SK-N-MC (cell line): ENCODE measurements around the gene NACAD.

Experiments used
- DNase-seq: peaks from one replicate; pipeline ENCODE4 v3.0.0-alpha.2; 2011; ENCODE audit warnings: low read depth, low spot score
- H3K27ac ChIP-seq: fragments of 200-600 bp; sonication (generic); 2 replicates; pipeline ENCODE4 v1.5.1; 2016; ENCODE audit warnings: mixed run types
- H3K36me3 ChIP-seq: fragments of 200-600 bp; sonication (generic); 2 replicates; pipeline ENCODE4 v1.6.1; 2017; ENCODE audit warnings: antibody characterized with exemption, low read length, mixed read lengths; ENCODE audit not compliant: insufficient read depth
- H3K4me3 ChIP-seq: fragments of 200-600 bp; sonication (generic); 2 replicates; pipeline ENCODE4 v1.5.1; 2016
- H3K9ac ChIP-seq: fragments of 200-600 bp; sonication (generic); 2 replicates; pipeline ENCODE4 v1.8.0; 2017; ENCODE audit warnings: mixed run types, mixed read lengths; ENCODE audit not compliant: insufficient read length
- H3K9me3 ChIP-seq: fragments of 200-600 bp; sonication (generic); 2 replicates; pipeline ENCODE4 v1.6.1; 2017; ENCODE audit warnings: low read depth, mild to moderate bottlenecking, antibody characterized with exemption, low read length, moderate library complexity, mixed read lengths
- EZH2 ChIP-seq: fragments of 200-600 bp; sonication (generic); IDR thresholded peaks from one replicate; pipeline ENCODE4 v1.6.1; 2017; ENCODE audit warnings: antibody characterized with exemption
- FOXP2 ChIP-seq: optimal IDR thresholded peaks from 2 replicates; pipeline ENCODE3; 2011; ENCODE audit warnings: mild to moderate bottlenecking, moderate library complexity; ENCODE audit not compliant: insufficient read depth; ENCODE audit errors: extremely low read length, control extremely low read depth
- POLR2AphosphoS5 ChIP-seq: IDR thresholded peaks from 2 replicates; pipeline ENCODE4 v1.6.1; 2012; ENCODE audit warnings: mild to moderate bottlenecking, low read depth, low read length, borderline replicate concordance

The NACAD gene

GRCh38 chr7:45126920-45127319, 38.2 kb upstream of the NACAD start:
- Histone ChIP-seq H3K36me3 (no peaks in the 10 kb centered on the region), H3K9ac (no peak overlapping the region), H3K9me3 (no peaks in the 10 kb centered on the region), H3K4me3 (no peak overlapping the region), H3K27ac (no peak overlapping the region)
- DNase-seq: no peak
- no peak for TF ChIP-seq POLR2AphosphoS5
- no peak for TF ChIP-seq EZH2

DNA sequence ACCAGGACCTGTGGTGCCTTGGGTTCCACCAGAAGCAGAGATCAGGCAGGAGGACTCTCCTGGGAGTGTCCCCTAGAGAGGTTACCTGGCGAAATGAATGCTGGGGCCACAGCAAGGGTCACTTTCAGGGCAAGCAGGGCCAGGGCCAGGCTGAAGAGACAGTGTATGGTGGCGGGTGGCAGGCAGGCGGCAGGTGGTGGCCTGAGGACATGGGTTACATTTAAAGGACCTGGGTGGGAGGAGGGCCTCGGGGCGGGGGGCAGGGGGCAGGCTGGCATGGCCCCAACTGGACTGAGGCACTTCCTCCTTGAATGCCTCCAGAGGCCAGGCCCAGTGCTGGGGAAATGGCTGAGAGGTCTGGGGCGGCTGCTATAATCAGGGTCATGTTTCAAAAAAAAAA, 37.4 kb upstream of the NACAD start:
- Histone ChIP-seq H3K36me3 (no peaks in the 10 kb centered on the region), H3K27ac (no peak overlapping the region), H3K9me3 (no peaks in the 10 kb centered on the region), H3K9ac (no peak overlapping the region), H3K4me3 (no peak overlapping the region)
- no peak for DNase-seq
- TF ChIP-seq FOXP2: no peak
- no peak for TF ChIP-seq POLR2AphosphoS5

- H3K4me3 ChIP-seq: no peak overlapping the region
- TF ChIP-seq POLR2AphosphoS5: no peak
- TF ChIP-seq EZH2: no peak
- TF ChIP-seq FOXP2: no peak
- no peaks in the 10 kb centered on the region for H3K9me3 ChIP-seq
- H3K27ac ChIP-seq: no peak overlapping the region
- no peak overlapping the region for H3K9ac ChIP-seq
- H3K36me3 ChIP-seq: no peaks in the 10 kb centered on the region
- no peak for DNase-seq
Measured at GRCh38 chr7:45125193-45125904, 36.6 kb upstream of the NACAD start.

DNA sequence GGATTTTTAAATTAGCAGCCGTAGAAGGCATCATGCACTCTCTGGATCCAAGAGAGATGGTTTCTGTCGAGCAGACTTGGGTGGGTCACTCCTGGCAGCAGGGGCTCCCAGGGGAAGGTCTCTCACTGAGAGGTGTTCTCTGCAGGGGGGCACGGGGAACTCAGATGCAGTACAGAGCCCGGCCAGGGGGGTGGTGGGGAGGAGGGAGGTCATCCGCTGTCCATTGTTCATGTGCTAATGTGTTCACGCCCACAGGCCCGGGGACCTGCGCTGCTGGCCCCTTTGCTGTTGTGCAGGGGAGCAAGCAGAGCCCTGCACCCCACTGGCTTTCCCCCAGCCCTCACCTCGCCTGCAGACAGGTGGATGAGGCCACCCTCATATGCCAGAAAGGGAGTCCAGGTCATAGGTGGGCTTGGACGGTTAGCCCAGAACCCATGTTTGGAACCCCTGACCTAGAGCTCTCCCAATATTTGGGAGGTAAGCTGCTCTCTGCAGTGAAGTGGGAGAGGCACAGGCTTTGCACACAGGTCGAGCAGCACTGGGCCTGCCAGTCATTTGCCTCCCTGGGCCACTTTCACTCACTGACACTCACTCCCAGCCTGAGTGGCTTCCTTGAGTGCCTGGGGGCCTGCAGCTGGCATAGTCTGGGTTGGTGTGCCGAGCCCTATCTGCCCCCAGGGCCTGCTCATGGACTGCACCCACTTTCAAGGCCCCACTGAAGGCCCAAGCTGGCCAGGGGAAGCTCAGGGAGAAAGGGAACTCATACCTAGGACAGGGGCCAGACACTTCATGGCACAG, 35.3 kb upstream of the NACAD start:
- no peaks in the 10 kb centered on the region for H3K9me3 ChIP-seq
- DNase-seq: no peak
- H3K9ac ChIP-seq: no peak overlapping the region
- no peak overlapping the region for H3K4me3 ChIP-seq
- TF ChIP-seq FOXP2 (no peak), POLR2AphosphoS5 (no peak), EZH2 (no peak)
- H3K36me3 ChIP-seq: no peaks in the 10 kb centered on the region
- no peak overlapping the region for H3K27ac ChIP-seq

- H3K9ac ChIP-seq: no peak overlapping the region
- H3K9me3 ChIP-seq: no peaks in the 10 kb centered on the region
- no peak overlapping the region for H3K4me3 ChIP-seq
- H3K36me3 ChIP-seq: no peaks in the 10 kb centered on the region
- DNase-seq: no peak
- no peak overlapping the region for H3K27ac ChIP-seq
- TF ChIP-seq FOXP2: no peak
- TF ChIP-seq EZH2: no peak
- TF ChIP-seq POLR2AphosphoS5: no peak
Measured at GRCh38 chr7:45122975-45123860, 34.4 kb upstream of the NACAD start.

GRCh38 chr7:45119550-45119949, 30.8 kb upstream of the NACAD start:
- Histone ChIP-seq H3K36me3 (no peaks in the 10 kb centered on the region), H3K4me3 (no peak overlapping the region), H3K9ac (no peak overlapping the region), H3K9me3 (no peaks in the 10 kb centered on the region), H3K27ac (no peak overlapping the region)
- DNase-seq: no peak
- TF ChIP-seq POLR2AphosphoS5 (no peak), FOXP2 (no peak), EZH2 (no peak)

DNA sequence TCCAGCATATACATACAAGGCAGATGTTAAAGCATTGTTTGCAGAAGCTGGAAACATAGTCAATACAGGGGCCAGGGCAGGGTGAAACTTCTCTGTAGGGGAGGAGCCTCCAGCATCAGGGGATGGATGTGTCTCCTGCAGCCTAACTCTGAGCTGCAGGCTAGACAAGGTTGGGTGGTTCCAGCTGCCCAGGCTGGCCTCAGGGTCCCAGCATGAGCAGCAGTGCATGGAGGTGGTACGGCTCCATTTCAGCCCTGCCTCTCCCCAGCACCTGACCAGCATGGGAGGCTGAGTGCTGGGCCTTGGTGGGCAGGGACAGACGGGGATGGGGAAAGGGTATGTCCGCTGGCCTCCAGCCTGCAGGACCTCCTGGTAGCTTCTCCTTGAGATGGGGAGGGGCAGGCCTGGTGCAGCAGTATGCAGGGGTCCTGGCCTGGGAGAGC, 30.1 kb upstream of the NACAD start:
- no peak overlapping the region for H3K27ac ChIP-seq
- H3K9ac ChIP-seq: no peak overlapping the region
- H3K9me3 ChIP-seq: no peaks in the 10 kb centered on the region
- TF ChIP-seq FOXP2: no peak
- no peak for TF ChIP-seq EZH2
- no peak for TF ChIP-seq POLR2AphosphoS5
- no peaks in the 10 kb centered on the region for H3K36me3 ChIP-seq
- H3K4me3 ChIP-seq: no peak overlapping the region
- DNase-seq: no peak

DNA sequence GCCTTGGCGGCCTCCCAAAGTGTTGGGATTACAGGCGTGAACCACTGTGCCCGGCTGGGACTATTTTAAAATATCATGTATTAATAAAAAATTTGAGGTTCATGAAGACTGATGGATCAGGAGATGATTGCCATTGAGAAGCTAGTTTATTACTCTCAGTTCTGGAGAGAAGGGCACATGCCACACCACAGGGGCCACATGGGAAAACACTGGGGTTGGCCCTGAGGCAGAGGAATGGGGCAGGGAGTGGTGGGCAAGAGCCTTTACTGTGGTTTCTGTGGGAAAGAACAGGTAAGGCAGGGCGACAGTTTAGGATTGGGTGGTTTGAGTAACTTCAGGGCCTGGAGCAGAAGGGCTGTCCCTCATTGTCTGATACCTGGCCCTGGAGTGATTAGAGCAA, 29.5 kb upstream of the NACAD start:
- H3K9ac ChIP-seq: no peak overlapping the region
- H3K27ac ChIP-seq: no peak overlapping the region
- no peak for DNase-seq
- H3K9me3 ChIP-seq: no peaks in the 10 kb centered on the region
- H3K36me3 ChIP-seq: no peaks in the 10 kb centered on the region
- no peak overlapping the region for H3K4me3 ChIP-seq
- no peak for TF ChIP-seq EZH2
- no peak for TF ChIP-seq POLR2AphosphoS5
- TF ChIP-seq FOXP2: no peak
